Measurements from ENCODE around the gene CTSZ.

DNA sequence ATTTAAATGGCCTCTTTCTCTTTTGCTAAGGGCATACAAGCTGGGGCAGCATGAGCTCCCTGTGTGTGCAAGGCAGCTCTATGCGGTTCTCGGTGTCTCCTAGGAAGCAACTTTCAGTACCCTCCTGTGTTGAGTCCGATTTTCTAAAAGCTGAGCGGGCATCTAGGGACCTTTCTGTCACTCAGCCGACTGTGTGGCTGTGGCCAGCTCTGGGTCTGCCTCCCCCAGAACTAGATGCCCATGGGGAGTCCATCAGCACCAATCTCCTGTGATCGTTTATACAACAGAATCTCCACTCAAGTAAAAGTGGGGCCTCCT, 18.5 kb downstream of the CTSZ start:
- no peak for TF ChIP-seq POLR2A (IDR thresholded peaks at IDR 0.05; ENCODE audit: low read depth, low read length)
- TF ChIP-seq, protein P1, sequence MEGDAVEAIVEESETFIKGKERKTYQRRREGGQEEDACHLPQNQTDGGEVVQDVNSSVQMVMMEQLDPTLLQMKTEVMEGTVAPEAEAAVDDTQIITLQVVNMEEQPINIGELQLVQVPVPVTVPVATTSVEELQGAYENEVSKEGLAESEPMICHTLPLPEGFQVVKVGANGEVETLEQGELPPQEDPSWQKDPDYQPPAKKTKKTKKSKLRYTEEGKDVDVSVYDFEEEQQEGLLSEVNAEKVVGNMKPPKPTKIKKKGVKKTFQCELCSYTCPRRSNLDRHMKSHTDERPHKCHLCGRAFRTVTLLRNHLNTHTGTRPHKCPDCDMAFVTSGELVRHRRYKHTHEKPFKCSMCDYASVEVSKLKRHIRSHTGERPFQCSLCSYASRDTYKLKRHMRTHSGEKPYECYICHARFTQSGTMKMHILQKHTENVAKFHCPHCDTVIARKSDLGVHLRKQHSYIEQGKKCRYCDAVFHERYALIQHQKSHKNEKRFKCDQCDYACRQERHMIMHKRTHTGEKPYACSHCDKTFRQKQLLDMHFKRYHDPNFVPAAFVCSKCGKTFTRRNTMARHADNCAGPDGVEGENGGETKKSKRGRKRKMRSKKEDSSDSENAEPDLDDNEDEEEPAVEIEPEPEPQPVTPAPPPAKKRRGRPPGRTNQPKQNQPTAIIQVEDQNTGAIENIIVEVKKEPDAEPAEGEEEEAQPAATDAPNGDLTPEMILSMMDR (conservative IDR thresholded peaks at IDR 0.05; ENCODE audit: low read depth, low read length) = no peak
- TF ChIP-seq BHLHE40 (IDR thresholded peaks at IDR 0.05; ENCODE audit: low read depth, low read length) = no peak
- no peak for TF ChIP-seq CEBPB (IDR thresholded peaks at IDR 0.05; ENCODE audit: low read depth, low read length)
- TF ChIP-seq NFE2L2 (IDR thresholded peaks at IDR 0.05; ENCODE audit: low read depth, low read length) = no peak
- no peak for TF ChIP-seq FOS (IDR thresholded peaks at IDR 0.05; ENCODE audit: low read depth, low read length)
- TF ChIP-seq, protein P2, sequence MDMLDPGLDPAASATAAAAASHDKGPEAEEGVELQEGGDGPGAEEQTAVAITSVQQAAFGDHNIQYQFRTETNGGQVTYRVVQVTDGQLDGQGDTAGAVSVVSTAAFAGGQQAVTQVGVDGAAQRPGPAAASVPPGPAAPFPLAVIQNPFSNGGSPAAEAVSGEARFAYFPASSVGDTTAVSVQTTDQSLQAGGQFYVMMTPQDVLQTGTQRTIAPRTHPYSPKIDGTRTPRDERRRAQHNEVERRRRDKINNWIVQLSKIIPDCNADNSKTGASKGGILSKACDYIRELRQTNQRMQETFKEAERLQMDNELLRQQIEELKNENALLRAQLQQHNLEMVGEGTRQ (IDR thresholded peaks at IDR 0.05; ENCODE audit: low read depth, low read length) = no peak
- no peak for TF ChIP-seq RFX5 (IDR thresholded peaks at IDR 0.05; ENCODE audit: low read depth, low read length)
- TF ChIP-seq RAD21 (IDR thresholded peaks at IDR 0.05; ENCODE audit: low read length) = no peak
- no peak for TF ChIP-seq MAZ (IDR thresholded peaks at IDR 0.05; ENCODE audit: borderline replicate concordance, low read depth, low read length)
- no peak for TF ChIP-seq SMC3 (IDR thresholded peaks at IDR 0.05; ENCODE audit: low read depth, low read length)
- no peak for TF ChIP-seq MXI1 (IDR thresholded peaks at IDR 0.05; ENCODE audit: borderline replicate concordance, low read depth, low read length)

Data from IMR-90 (cell line).